22Rv1 (cell line): Measurements from ENCODE around the gene KCNIP4.

Experiments
- H3K27ac ChIP-seq: fragments of 450-650 bp; 2 replicates; pipeline ENCODE4 v1.5.1; 2017
- ZFX ChIP-seq: fragments of 450-650 bp; IDR thresholded peaks from 2 replicates; pipeline ENCODE4 v1.6.1; 2017; ENCODE audit warnings: antibody characterized with exemption, borderline replicate concordance
- TF ChIP-seq, protein P1 (sequence below): fragments of 450-650 bp; IDR thresholded peaks from 2 replicates; pipeline ENCODE4 v1.5.1; 2017; ENCODE audit warnings: mild to moderate bottlenecking

Gene KCNIP4

GRCh38 chr4:21709031-21709430 is 239.5 kb downstream of the KCNIP4 start:
- TF ChIP-seq, protein P1, sequence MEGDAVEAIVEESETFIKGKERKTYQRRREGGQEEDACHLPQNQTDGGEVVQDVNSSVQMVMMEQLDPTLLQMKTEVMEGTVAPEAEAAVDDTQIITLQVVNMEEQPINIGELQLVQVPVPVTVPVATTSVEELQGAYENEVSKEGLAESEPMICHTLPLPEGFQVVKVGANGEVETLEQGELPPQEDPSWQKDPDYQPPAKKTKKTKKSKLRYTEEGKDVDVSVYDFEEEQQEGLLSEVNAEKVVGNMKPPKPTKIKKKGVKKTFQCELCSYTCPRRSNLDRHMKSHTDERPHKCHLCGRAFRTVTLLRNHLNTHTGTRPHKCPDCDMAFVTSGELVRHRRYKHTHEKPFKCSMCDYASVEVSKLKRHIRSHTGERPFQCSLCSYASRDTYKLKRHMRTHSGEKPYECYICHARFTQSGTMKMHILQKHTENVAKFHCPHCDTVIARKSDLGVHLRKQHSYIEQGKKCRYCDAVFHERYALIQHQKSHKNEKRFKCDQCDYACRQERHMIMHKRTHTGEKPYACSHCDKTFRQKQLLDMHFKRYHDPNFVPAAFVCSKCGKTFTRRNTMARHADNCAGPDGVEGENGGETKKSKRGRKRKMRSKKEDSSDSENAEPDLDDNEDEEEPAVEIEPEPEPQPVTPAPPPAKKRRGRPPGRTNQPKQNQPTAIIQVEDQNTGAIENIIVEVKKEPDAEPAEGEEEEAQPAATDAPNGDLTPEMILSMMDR = no peak
- no peak for TF ChIP-seq ZFX

DNA sequence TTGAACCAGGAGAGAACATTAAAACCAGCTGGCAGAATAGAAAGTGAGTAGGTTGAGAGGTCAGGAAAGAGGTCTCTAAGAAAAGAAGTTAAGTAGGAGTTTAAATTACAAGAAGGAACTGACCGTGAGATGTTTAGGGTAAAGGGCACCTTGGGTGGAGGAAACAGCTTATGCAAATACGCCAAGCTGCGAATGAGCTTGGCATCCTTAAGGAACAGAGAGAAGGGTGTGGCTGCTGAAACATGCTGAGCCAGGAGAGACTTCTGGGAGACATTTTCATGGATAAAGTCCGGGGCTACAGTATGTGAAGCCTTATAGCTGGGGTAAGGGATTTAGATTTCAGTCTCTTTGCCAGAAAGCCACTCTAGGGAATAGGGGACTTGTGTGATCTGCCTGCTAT is 249.1 kb downstream of the KCNIP4 start:
- TF ChIP-seq, protein P1 = no peak
- no peak for TF ChIP-seq ZFX
- no peak overlapping the region for H3K27ac ChIP-seq

More at GRCh38 chr4:21709031-21709430, 239.5 kb downstream of the KCNIP4 start:
- no peak overlapping the region for H3K27ac ChIP-seq

GRCh38 chr4:21697583-21697982 is 251.0 kb downstream of the KCNIP4 start:
- TF ChIP-seq, protein P1 = no peak
- no peak for TF ChIP-seq ZFX
- no peak overlapping the region for H3K27ac ChIP-seq

DNA sequence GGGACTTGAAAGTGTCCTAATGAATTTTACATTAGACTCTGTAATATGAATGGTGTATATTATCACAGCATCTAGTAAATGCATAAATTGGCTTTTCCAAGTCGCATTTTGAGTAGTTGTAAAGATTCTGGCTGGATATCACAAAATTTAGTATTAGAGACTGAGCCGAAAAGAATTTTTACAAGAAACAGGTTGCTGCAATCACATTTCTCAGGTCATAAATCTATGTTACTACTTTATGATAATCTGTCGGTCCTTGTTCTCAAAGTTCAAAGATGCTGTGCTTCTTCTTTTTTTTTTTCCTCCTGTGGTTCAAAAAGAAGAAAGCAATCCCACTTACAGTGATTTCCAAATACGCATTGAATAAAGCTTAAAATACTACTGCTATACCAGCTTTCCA is 253.4 kb downstream of the KCNIP4 start:
- no peak for TF ChIP-seq ZFX
- TF ChIP-seq, protein P1 = no peak
- no peak overlapping the region for H3K27ac ChIP-seq

DNA sequence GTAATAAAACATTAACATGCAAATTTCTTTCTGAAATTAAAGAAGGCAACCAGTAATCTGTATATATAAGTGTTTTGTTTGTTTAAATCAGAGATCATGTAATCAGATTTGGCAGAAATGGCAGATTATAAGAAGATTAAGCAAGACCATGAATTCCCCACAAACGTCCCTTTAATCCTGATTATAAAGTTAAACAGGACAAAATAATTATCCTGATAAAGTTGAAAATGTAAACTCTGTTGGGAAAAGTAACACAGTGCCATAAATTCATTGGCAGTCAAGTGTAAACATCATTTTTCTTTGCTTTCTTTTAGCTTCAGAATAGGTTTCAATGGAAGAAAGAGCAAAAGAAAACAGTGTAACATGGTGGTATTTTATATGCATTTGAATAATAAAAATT is 256.3 kb downstream of the KCNIP4 start:
- H3K27ac ChIP-seq = no peak overlapping the region
- TF ChIP-seq ZFX = no peak
- TF ChIP-seq, protein P1 = no peak

- TF ChIP-seq ZFX = no peak
- TF ChIP-seq, protein P1 = no peak
- H3K27ac ChIP-seq = no peak overlapping the region
These were observed 259.8 kb downstream of the KCNIP4 start for GRCh38 chr4:21688596-21689265.

DNA sequence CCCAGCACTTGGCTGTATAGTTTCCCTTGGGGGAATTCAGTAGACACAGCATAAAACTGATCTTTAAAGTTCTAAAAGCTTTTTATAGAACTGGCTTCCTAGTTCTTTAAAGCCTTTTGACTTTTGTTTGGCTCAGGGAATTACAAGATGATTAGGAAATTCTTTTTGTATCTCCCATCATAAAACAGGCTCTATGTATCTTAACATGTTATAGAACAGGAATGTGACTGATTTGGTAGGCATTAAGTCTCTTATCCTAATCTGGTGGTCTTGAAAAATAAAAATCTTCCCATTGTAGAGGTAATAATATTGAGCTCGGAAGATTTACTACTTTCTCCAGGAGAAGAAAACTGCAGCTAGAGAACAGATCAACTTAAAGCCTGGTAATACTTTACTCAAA is 262.7 kb downstream of the KCNIP4 start:
- no peak for TF ChIP-seq ZFX
- TF ChIP-seq, protein P1 = no peak
- H3K27ac ChIP-seq = no peak overlapping the region
